Measurements from ENCODE around the gene OR2V1.
"Not testable (repeated sequence)": the region's sequence is repeated elsewhere in the genome, so short reads cannot be mapped to it uniquely, and the experiment has no call there.

Gene OR2V1

GRCh38 chr5:181119105-181119504, 11.9 kb downstream of the OR2V1 start:
- no peak for DNase-seq (ENCODE audit: low spot score)
- TF ChIP-seq CTCF (IDR thresholded peaks at IDR 0.05; ENCODE audit: extremely low read depth, insufficient read depth, missing control alignments): no peak
- in situ Hi-C loops (cut with MboI; ENCODE audit: low pct_unique_long_range_greater_than_20kb, low sequenced_read_pairs, unreplicated experiment): no loop called here

GRCh38 chr5:181118369-181118768, 12.6 kb downstream of the OR2V1 start:
- in situ Hi-C loops (cut with MboI; ENCODE audit: low pct_unique_long_range_greater_than_20kb, low sequenced_read_pairs, unreplicated experiment): no loop called here
- DNase-seq (ENCODE audit: low spot score): no peak
- TF ChIP-seq CTCF (IDR thresholded peaks at IDR 0.05; ENCODE audit: extremely low read depth, insufficient read depth, missing control alignments): no peak

- TF ChIP-seq CTCF (IDR thresholded peaks at IDR 0.05; ENCODE audit: extremely low read depth, insufficient read depth, missing control alignments): no peak
- in situ Hi-C loops (cut with MboI; ENCODE audit: low pct_unique_long_range_greater_than_20kb, low sequenced_read_pairs, unreplicated experiment): no loop called here
- peak; percentile 43 for DNase-seq (ENCODE audit: low spot score)
These were observed 15.9 kb downstream of the OR2V1 start for GRCh38 chr5:181114844-181115778.

- DNase-seq (ENCODE audit: low spot score): no peak
- in situ Hi-C loops (cut with MboI; ENCODE audit: low pct_unique_long_range_greater_than_20kb, low sequenced_read_pairs, unreplicated experiment): no loop called here
- no peak for TF ChIP-seq CTCF (IDR thresholded peaks at IDR 0.05; ENCODE audit: extremely low read depth, insufficient read depth, missing control alignments)
These were observed 16.6 kb downstream of the OR2V1 start for GRCh38 chr5:181114284-181114843.

- DNase-seq (ENCODE audit: low spot score); in situ Hi-C loops (cut with MboI; ENCODE audit: low pct_unique_long_range_greater_than_20kb, low sequenced_read_pairs, unreplicated experiment): not testable (repeated sequence)
These were observed 17.4 kb downstream of the OR2V1 start for GRCh38 chr5:181113572-181113971.

GRCh38 chr5:181112476-181112875, 18.5 kb downstream of the OR2V1 start:
- no peak for TF ChIP-seq CTCF (IDR thresholded peaks at IDR 0.05; ENCODE audit: extremely low read depth, insufficient read depth, missing control alignments)
- in situ Hi-C loops (cut with MboI; ENCODE audit: low pct_unique_long_range_greater_than_20kb, low sequenced_read_pairs, unreplicated experiment): no loop called here
- DNase-seq (ENCODE audit: low spot score): no peak

- no peak for DNase-seq (ENCODE audit: low spot score)
- no peak for TF ChIP-seq CTCF (IDR thresholded peaks at IDR 0.05; ENCODE audit: extremely low read depth, insufficient read depth, missing control alignments)
- in situ Hi-C loops (cut with MboI; ENCODE audit: low pct_unique_long_range_greater_than_20kb, low sequenced_read_pairs, unreplicated experiment): no loop called here
These were observed 20.0 kb downstream of the OR2V1 start for GRCh38 chr5:181111010-181111409.
